IMR-90 (cell line): Measurements from ENCODE around the gene NBPF4. TPM values are rescaled to one million over a fixed set of nuclear protein-coding genes. Genes with fewer than 3 reads are reported as not detected.
"Not testable (repeated sequence)": the region's sequence is repeated elsewhere in the genome, so short reads cannot be mapped to it uniquely, and the experiment has no call there.

Experiments used
- ATAC-seq: fragments of 200-7000 bp; cut with Tn5 transposase; 2 replicates; pipeline ENCODE4 v1.9.1; 2020; ENCODE audit warnings: low read depth, mild to moderate bottlenecking, moderate library complexity
- BruUV-seq: library from RNA; stranded (reverse); fragments of 400-500 nt; replicated peaks from 2 replicates; lab custom pipeline; 2021; lab: Mats Ljungman, UMichigan
- CTCF ChIA-PET: fragments of 300-600 bp; formaldehyde crosslinking; extraction: SDS; loops from one replicate; lab custom pipeline; 2021; ENCODE audit warnings: antibody characterized with exemption; lab: Yijun Ruan, JAX
- POLR2A ChIA-PET: fragments of 300-600 bp; sonication (Branson Sonifier 250); formaldehyde crosslinking; loops from one replicate; lab custom pipeline; 2022; ENCODE audit warnings: antibody characterized with exemption; ENCODE audit not compliant: unreplicated experiment; lab: Charles Lee
- DNase-seq: peaks from one replicate; pipeline ENCODE4 v3.0.0; 2013
- H2AFZ ChIP-seq: replicated peaks from 2 replicates; pipeline ENCODE3; 2013; ENCODE audit warnings: low read length, mild to moderate bottlenecking; ENCODE audit not compliant: poor library complexity
- H2AK5ac ChIP-seq: 2 replicates; pipeline ENCODE4 v1.6.1; 2013; ENCODE audit warnings: low read depth, low read length, inconsistent platforms
- H2AK9ac ChIP-seq: replicated peaks from 2 replicates; pipeline ENCODE3; 2013; ENCODE audit warnings: mild to moderate bottlenecking, low read depth, low read length, moderate library complexity; ENCODE audit not compliant: poor library complexity
- H2BK120ac ChIP-seq: 2 replicates; pipeline ENCODE4 v1.6.1; 2013; ENCODE audit warnings: low read depth, low read length, inconsistent platforms
- H2BK15ac ChIP-seq: 3 replicates; pipeline ENCODE4 v1.6.1; 2013; ENCODE audit warnings: low read depth, low read length, inconsistent platforms
- H2BK20ac ChIP-seq: 2 replicates; pipeline ENCODE4 v1.6.1; 2013; ENCODE audit warnings: low read depth, mild to moderate bottlenecking, inconsistent platforms, low read length, moderate library complexity
- H2BK5ac ChIP-seq: 2 replicates; pipeline ENCODE4 v1.6.1; 2013; ENCODE audit warnings: mild to moderate bottlenecking, low read depth, low read length, inconsistent platforms; ENCODE audit not compliant: poor library complexity, severe bottlenecking
- H3K14ac ChIP-seq: replicated peaks from 2 replicates; pipeline ENCODE4 v1.6.1; 2013; ENCODE audit warnings: low read depth, low read length, inconsistent platforms
- H3K18ac ChIP-seq: 2 replicates; pipeline ENCODE4 v1.6.1; 2013; ENCODE audit warnings: low read depth, low read length, control low read depth
- H3K23ac ChIP-seq: 2 replicates; pipeline ENCODE4 v1.6.1; 2013; ENCODE audit warnings: low read depth, low read length, inconsistent platforms
- H3K27ac ChIP-seq: 2 replicates; pipeline ENCODE4 v1.5.1; 2013; ENCODE audit warnings: mild to moderate bottlenecking, control low read depth, low read length; ENCODE audit not compliant: insufficient read depth
- H3K27me3 ChIP-seq: 2 replicates; pipeline ENCODE4 v1.6.1; 2013; ENCODE audit warnings: low read length; ENCODE audit not compliant: control insufficient read depth, insufficient read depth
- H3K36me3 ChIP-seq: 2 replicates; pipeline ENCODE4 v1.6.1; 2013; ENCODE audit warnings: low read length, mixed read lengths; ENCODE audit not compliant: control insufficient read depth, insufficient read depth
- H3K4ac ChIP-seq: 2 replicates; pipeline ENCODE4 v1.6.1; 2013; ENCODE audit warnings: low read depth, low read length, inconsistent platforms
- H3K4me1 ChIP-seq: 2 replicates; pipeline ENCODE4 v1.6.1; 2013; ENCODE audit warnings: low read length, mixed read lengths; ENCODE audit not compliant: control insufficient read depth, insufficient read depth
- H3K4me2 ChIP-seq: 2 replicates; pipeline ENCODE4 v1.6.1; 2013; ENCODE audit warnings: low read depth, mild to moderate bottlenecking, control low read depth, low read length, moderate library complexity
- H3K4me3 ChIP-seq: 2 replicates; pipeline ENCODE4 v1.5.1; 2013; ENCODE audit warnings: low read depth, mild to moderate bottlenecking, control low read depth, low read length, moderate library complexity; ENCODE audit not compliant: insufficient read depth
- H3K56ac ChIP-seq: 2 replicates; pipeline ENCODE4 v1.6.1; 2013; ENCODE audit warnings: low read length, inconsistent platforms; ENCODE audit not compliant: insufficient read depth; ENCODE audit errors: extremely low read depth
- H3K79me1 ChIP-seq, 2 experiments: 2 replicates each; pipeline ENCODE4 v1.6.1; 2013; ENCODE audit warnings: low read length in 2 of 2, inconsistent platforms in 1 of 2, low read depth in 1 of 2
- H3K9ac ChIP-seq: 2 replicates; pipeline ENCODE4 v1.6.1; 2013; ENCODE audit warnings: low read depth, low read length, control low read depth
- H3K9me1 ChIP-seq: 2 replicates; pipeline ENCODE4 v1.6.1; 2013; ENCODE audit warnings: low read length, inconsistent platforms; ENCODE audit not compliant: insufficient read depth
- H3K9me3 ChIP-seq: 2 replicates; pipeline ENCODE4 v1.6.1; 2013; ENCODE audit warnings: low read length; ENCODE audit not compliant: control insufficient read depth, insufficient read depth
- H4K20me1 ChIP-seq: 2 replicates; pipeline ENCODE4 v1.6.1; 2013; ENCODE audit warnings: low read length, inconsistent platforms; ENCODE audit not compliant: insufficient read depth
- H4K5ac ChIP-seq: 2 replicates; pipeline ENCODE4 v1.6.1; 2013; ENCODE audit warnings: mild to moderate bottlenecking, low read depth, low read length, control low read depth
- H4K8ac ChIP-seq, 2 experiments: 2 replicates each; pipeline ENCODE4 v1.6.1; 2013; ENCODE audit warnings: low read depth in 2 of 2, low read length in 2 of 2, control low read depth in 1 of 2, inconsistent platforms in 1 of 2
- H4K91ac ChIP-seq: 2 replicates; pipeline ENCODE4 v1.6.1; 2013; ENCODE audit warnings: low read depth, low read length, inconsistent platforms; ENCODE audit not compliant: insufficient read depth
- WGBS, 2 experiments: methylation state at CpG; one replicate each; pipeline versions ENCODE4 v1.1.5 to v1.1.7; 2013; ENCODE audit warnings: missing lambda C conversion rate in 2 of 2; ENCODE audit not compliant: insufficient read length in 1 of 2; ENCODE audit errors: extremely low coverage in 2 of 2; 5-methylcytosine and 5-hydroxymethylcytosine counted together
- dilution Hi-C: fragments of 300-500 bp; cut with HindIII; formaldehyde crosslinking; loops from one replicate; pipeline ENCODE4 v1.14.3; 2018; ENCODE audit warnings: low sequenced_read_pairs; ENCODE audit not compliant: unreplicated experiment
- in situ Hi-C: fragments of 300-500 bp; cut with MboI; formaldehyde crosslinking; loops from 3 replicates; pipeline ENCODE4 v1.14.3; 2019; ENCODE audit warnings: low sequenced_read_pairs, inconsistent platforms, mixed read lengths
- intact Hi-C: fragments of 100-400 bp; cut with micrococcal nuclease; formaldehyde crosslinking; loops from 2 replicates; pipeline ENCODE4 v1.10.0; 2022
- polyA plus RNA-seq, 3 experiments: library from polyadenylated mRNA; depleted of rRNA; stranded (reverse); fragments of >200 nt; gene quantifications; 2 replicates each; pipeline ENCODE4 v1.2.3, GENCODE V29; 2012; ENCODE audit warnings: low replicate concordance in 1 of 3
- total RNA-seq: library from RNA; depleted of rRNA; stranded (reverse); fragments of >200 nt; gene quantifications from 2 replicates; pipeline ENCODE4 v1.2.3, GENCODE V29; 2012

Gene NBPF4
- total and polyA plus RNA-seq, 2 of the 4 experiments (the other 2 are of a cell fraction) = not detected

DNA sequence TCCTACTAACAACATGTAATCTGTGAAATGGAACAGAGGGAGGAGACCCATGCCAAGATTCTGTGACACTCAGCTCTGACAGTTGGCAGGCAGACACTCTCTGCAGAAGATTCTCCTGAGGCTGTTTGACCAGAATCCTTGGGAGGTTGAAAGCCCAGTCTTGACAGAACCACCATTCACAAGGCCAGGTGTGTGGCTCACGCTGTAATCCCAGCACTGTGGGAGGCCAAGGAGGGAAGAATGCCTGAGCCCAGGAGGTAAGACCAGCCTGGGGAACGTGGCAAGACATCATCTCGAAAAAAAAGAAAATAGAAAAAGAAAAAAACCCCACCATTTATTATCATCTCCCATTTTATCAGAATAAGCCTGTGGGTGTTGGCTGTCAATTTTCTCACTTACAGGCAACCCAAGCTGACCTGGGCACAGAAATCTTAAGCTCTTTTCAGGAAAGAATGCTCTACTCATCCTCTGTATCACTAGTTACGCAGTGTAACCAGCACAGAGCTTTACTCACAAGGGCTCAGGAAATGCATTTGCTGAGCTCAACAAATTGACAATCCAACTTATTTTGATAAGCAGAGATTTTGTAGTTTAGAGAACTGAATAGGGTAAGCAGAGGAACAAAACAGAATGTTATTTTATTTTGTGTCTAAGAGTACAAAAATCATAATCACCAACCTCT, 16.8 kb upstream of the NBPF4 start:
- BruUV-seq, H3K4me2 ChIP-seq, H3K4me1 ChIP-seq, H4K20me1 ChIP-seq, POLR2A ChIA-PET, H3K4ac ChIP-seq, H4K91ac ChIP-seq, H3K56ac ChIP-seq, H2AK5ac ChIP-seq, H3K4me3 ChIP-seq, H2BK15ac ChIP-seq, H2AFZ ChIP-seq, H3K27me3 ChIP-seq, H3K9me1 ChIP-seq, H2BK120ac ChIP-seq, H3K18ac ChIP-seq, H3K14ac ChIP-seq, H2BK5ac ChIP-seq, H3K27ac ChIP-seq, H3K36me3 ChIP-seq, dilution Hi-C loops, H2BK20ac ChIP-seq, DNase-seq, H3K23ac ChIP-seq, H3K9ac ChIP-seq, H2AK9ac ChIP-seq, H3K9me3 ChIP-seq, intact Hi-C loops, CTCF ChIA-PET, in situ Hi-C loops, ATAC-seq, H3K79me1 ChIP-seq, H4K8ac ChIP-seq, H4K5ac ChIP-seq: not testable (repeated sequence)
- no CpG with 5 or more reads among the region's 4 CpGs for WGBS, 2 experiments

DNA sequence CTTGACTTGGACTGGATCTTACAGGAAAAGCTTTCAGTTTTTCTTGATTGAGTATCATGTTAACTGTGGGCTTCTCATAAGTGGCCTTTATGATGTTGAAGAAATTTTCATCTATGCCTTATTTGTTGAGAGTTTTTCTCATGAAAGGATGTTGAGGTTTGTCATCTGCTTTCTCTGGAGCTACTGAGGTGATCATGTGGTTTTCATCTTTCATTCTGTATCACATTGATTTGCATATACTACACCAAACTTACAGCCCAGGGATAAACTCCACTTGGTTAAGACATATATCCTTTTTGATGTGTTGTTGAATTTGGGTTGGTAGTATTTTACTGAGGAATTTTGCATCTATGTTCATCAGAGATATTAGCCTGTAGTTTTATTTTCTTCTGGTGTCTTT, 11.6 kb upstream of the NBPF4 start:
- H3K9me3 ChIP-seq, H3K36me3 ChIP-seq, H4K8ac ChIP-seq, H2AK5ac ChIP-seq, H3K9me1 ChIP-seq, BruUV-seq, H2BK20ac ChIP-seq, H3K23ac ChIP-seq, H4K91ac ChIP-seq, H4K20me1 ChIP-seq, H2AK9ac ChIP-seq, CTCF ChIA-PET, H3K27ac ChIP-seq, dilution Hi-C loops, H3K14ac ChIP-seq, POLR2A ChIA-PET, H2BK5ac ChIP-seq, DNase-seq, H3K9ac ChIP-seq, H3K56ac ChIP-seq, H2BK120ac ChIP-seq, H3K4me3 ChIP-seq, H4K5ac ChIP-seq, H3K4me1 ChIP-seq, H3K18ac ChIP-seq, H3K27me3 ChIP-seq, intact Hi-C loops, H2BK15ac ChIP-seq, in situ Hi-C loops, H3K4me2 ChIP-seq, H3K79me1 ChIP-seq, H3K4ac ChIP-seq, ATAC-seq, H2AFZ ChIP-seq: not testable (repeated sequence)
